Hepatocyte (in vitro differentiated cells): ENCODE data around the gene CETP. TPM values are rescaled to one million over a fixed set of nuclear protein-coding genes. Genes with fewer than 3 reads are reported as not detected.

Experiments
- DNase-seq: peaks from one replicate; pipeline ENCODE4 v3.0.0-alpha.2; 2016; ENCODE audit warnings: low spot score
- H2AFZ ChIP-seq: fragments of 200-600 bp; sonication (generic); 2 replicates; pipeline ENCODE4 v1.6.0; 2016; ENCODE audit warnings: antibody characterized with exemption, mild to moderate bottlenecking
- H3K27ac ChIP-seq: fragments of 200-600 bp; sonication (generic); 2 replicates; pipeline ENCODE4 v1.5.1; 2016; ENCODE audit warnings: mild to moderate bottlenecking
- H3K27me3 ChIP-seq: fragments of 200-600 bp; sonication (generic); 2 replicates; pipeline ENCODE4 v1.6.1; 2016
- H3K36me3 ChIP-seq: fragments of 200-600 bp; sonication (generic); replicated peaks from 2 replicates; pipeline ENCODE4 v1.5.1; 2016; ENCODE audit warnings: low read depth; ENCODE audit not compliant: insufficient read depth
- H3K4me1 ChIP-seq: fragments of 200-600 bp; sonication (generic); 2 replicates; pipeline ENCODE4 v1.5.1; 2016; ENCODE audit warnings: mild to moderate bottlenecking, moderate library complexity; ENCODE audit not compliant: insufficient read depth
- H3K4me2 ChIP-seq: fragments of 200-600 bp; sonication (generic); 2 replicates; pipeline ENCODE4 v1.6.0; 2016
- H3K4me3 ChIP-seq: fragments of 200-600 bp; sonication (generic); 2 replicates; pipeline ENCODE4 v1.5.1; 2016; ENCODE audit warnings: mild to moderate bottlenecking
- H3K79me2 ChIP-seq: fragments of 200-600 bp; sonication (generic); 2 replicates; pipeline ENCODE4 v1.6.0; 2017; ENCODE audit warnings: mild to moderate bottlenecking
- H3K9me2 ChIP-seq: fragments of 200-600 bp; sonication (generic); replicated peaks from 2 replicates; pipeline ENCODE4 v1.6.0; 2017; ENCODE audit warnings: mild to moderate bottlenecking; ENCODE audit not compliant: insufficient read depth
- H3K9me3 ChIP-seq: fragments of 200-600 bp; sonication (generic); 2 replicates; pipeline ENCODE4 v1.5.1; 2016; ENCODE audit warnings: low read depth, mild to moderate bottlenecking
- H4K20me1 ChIP-seq: fragments of 200-600 bp; sonication (generic); 2 replicates; pipeline ENCODE4 v1.6.0; 2016; ENCODE audit warnings: mild to moderate bottlenecking; ENCODE audit not compliant: insufficient read depth, poor library complexity, severe bottlenecking
- EZH2 ChIP-seq: fragments of 200-600 bp; sonication (generic); IDR thresholded peaks from 2 replicates; pipeline ENCODE4 v1.6.1; 2016; ENCODE audit warnings: antibody characterized with exemption, mild to moderate bottlenecking, borderline replicate concordance
- EZH2phosphoT487 ChIP-seq: fragments of 200-600 bp; sonication (generic); IDR thresholded peaks from one replicate; pipeline ENCODE4 v1.6.1; 2018; ENCODE audit warnings: antibody characterized with exemption, mild to moderate bottlenecking, low read depth, moderate library complexity; ENCODE audit not compliant: unreplicated experiment, severe bottlenecking
- WGBS: methylation state at CpG from one replicate; pipeline ENCODE4 v1.1.6; 2016; ENCODE audit warnings: low lambda C conversion rate; ENCODE audit errors: missing lambda C conversion rate; 5-methylcytosine and 5-hydroxymethylcytosine counted together
- polyA plus RNA-seq: library from polyadenylated mRNA; unstranded; fragments of >200 nt; fragmentation: Nextera tagmentation; extraction: Ambion mirVana; gene quantifications from 2 replicates; pipeline ENCODE4 v1.2.1, GENCODE V29; 2016
- total RNA-seq: library from RNA; depleted of rRNA; stranded (reverse); fragments of >200 nt; gene quantifications from 2 replicates; pipeline ENCODE4 v1.2.3, GENCODE V29; 2014
- TF ChIP-seq, protein P1 (sequence below): fragments of 200-600 bp; sonication (generic); IDR thresholded peaks from 2 replicates; pipeline ENCODE4 v1.5.1; 2016; ENCODE audit warnings: antibody characterized with exemption, mild to moderate bottlenecking; ENCODE audit not compliant: poor library complexity

Gene CETP
- total and polyA plus RNA-seq, 2 experiments from 2014 or later = not detected

DNA sequence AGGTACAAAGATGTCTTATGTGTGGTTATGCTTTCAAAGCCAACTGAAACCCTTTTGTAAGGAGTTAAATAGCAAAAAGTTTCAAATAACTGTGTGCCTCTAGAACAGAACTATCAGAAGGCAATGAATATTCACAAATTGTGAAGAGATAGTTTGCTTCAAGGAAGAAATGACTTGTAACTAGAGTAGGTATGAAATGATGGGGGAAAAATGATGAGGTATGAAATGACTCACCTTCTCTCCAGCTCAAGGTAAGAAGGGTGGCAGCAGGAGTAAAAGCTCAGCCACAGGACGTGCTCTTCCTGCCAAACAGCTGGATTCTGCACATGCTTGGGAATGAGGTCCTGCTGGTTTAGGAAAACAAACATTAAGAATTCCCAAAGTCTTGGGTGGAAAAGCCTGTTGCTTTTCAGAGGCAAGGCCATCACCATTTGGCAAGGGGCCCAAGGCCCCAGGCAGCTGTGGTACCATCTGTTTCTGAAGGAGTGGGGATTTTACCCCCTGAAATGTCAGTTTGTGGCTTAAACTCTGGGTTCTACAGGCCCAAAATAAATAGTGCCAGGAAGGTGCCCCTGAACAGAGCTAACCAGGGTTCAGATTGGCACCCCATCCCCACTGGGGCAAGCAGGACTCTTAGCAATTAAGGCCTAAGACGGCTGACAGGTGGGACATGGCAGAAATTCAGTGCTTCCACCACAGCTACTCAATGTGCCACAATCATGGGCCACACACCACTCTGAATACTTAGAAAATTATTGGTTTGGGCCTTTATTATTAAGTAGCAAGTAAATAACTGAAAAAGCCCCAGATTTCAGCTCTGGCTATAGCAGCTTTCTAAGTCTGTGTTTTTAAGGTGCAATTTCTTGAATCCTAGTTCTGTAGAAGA is 16.6 kb upstream of the CETP start:
- H3K4me3 ChIP-seq = no peak overlapping the region
- DNase-seq = no peak
- WGBS = 72% methylated on average over 2 of the region's 2 CpGs
- H3K27me3 ChIP-seq = no peaks in the 10 kb centered on the region
- no peak overlapping the region for H3K4me2 ChIP-seq
- peaks cover 18% of the 10 kb centered on the region for H4K20me1 ChIP-seq
- TF ChIP-seq EZH2 (no peak), EZH2phosphoT487 (no peak)
- TF ChIP-seq, protein P1, sequence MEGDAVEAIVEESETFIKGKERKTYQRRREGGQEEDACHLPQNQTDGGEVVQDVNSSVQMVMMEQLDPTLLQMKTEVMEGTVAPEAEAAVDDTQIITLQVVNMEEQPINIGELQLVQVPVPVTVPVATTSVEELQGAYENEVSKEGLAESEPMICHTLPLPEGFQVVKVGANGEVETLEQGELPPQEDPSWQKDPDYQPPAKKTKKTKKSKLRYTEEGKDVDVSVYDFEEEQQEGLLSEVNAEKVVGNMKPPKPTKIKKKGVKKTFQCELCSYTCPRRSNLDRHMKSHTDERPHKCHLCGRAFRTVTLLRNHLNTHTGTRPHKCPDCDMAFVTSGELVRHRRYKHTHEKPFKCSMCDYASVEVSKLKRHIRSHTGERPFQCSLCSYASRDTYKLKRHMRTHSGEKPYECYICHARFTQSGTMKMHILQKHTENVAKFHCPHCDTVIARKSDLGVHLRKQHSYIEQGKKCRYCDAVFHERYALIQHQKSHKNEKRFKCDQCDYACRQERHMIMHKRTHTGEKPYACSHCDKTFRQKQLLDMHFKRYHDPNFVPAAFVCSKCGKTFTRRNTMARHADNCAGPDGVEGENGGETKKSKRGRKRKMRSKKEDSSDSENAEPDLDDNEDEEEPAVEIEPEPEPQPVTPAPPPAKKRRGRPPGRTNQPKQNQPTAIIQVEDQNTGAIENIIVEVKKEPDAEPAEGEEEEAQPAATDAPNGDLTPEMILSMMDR = no peak
- peaks cover 4% of the 10 kb centered on the region for H3K79me2 ChIP-seq
- H3K9me3 ChIP-seq = no peaks in the 10 kb centered on the region
- H3K27ac ChIP-seq = peak overlapping the region; percentile 2
- H2AFZ ChIP-seq = no peak overlapping the region
- no peaks in the 10 kb centered on the region for H3K4me1 ChIP-seq
- peaks cover 4% of the 10 kb centered on the region for H3K36me3 ChIP-seq
- H3K9me2 ChIP-seq = no peaks in the 10 kb centered on the region

DNA sequence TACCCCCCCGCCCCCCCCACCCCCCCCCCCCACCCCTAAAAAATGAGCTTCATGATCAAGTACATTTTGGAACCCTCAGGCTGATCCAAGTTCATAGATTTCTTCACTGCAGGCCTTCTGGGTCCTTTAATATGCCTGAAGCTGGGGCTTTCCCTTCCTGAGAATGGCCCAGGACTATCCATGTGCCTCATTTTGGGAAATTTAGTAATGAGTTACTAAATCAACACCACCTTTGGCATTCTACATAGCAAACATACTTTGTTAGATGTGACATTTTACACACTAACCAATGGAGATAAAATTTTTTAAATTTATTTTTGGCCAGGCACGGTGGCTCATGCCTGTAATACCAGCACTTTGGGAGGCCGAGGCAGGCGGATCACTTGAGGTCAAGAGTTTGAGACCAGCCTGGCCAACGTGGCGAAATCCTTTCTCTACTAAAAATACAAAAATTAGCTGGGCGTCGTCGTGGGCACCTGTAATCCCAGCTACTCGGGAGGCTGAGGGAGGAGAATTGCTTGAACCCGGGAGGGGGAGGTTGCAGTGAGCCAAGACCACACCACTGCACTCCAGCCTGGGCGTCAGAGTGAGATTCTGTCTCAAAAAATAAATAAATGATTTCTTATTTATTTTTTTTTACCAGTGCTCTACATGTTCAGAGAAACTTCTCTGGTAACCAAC is 15.8 kb upstream of the CETP start:
- H3K9me2 ChIP-seq = no peaks in the 10 kb centered on the region
- no peak overlapping the region for H3K4me2 ChIP-seq
- no peak overlapping the region for H3K4me3 ChIP-seq
- no peak for TF ChIP-seq EZH2
- no peak for TF ChIP-seq EZH2phosphoT487
- TF ChIP-seq, protein P1 = no peak
- H3K27ac ChIP-seq = no peak overlapping the region
- H3K79me2 ChIP-seq = peaks cover under 1% of the 10 kb centered on the region
- no peaks in the 10 kb centered on the region for H3K9me3 ChIP-seq
- no peak overlapping the region for H2AFZ ChIP-seq
- H3K27me3 ChIP-seq = no peaks in the 10 kb centered on the region
- peaks cover 12% of the 10 kb centered on the region for H4K20me1 ChIP-seq
- no peak for DNase-seq
- peaks cover 4% of the 10 kb centered on the region for H3K36me3 ChIP-seq
- 91% methylated on average over 12 of the region's 12 CpGs for WGBS
- no peaks in the 10 kb centered on the region for H3K4me1 ChIP-seq

DNA sequence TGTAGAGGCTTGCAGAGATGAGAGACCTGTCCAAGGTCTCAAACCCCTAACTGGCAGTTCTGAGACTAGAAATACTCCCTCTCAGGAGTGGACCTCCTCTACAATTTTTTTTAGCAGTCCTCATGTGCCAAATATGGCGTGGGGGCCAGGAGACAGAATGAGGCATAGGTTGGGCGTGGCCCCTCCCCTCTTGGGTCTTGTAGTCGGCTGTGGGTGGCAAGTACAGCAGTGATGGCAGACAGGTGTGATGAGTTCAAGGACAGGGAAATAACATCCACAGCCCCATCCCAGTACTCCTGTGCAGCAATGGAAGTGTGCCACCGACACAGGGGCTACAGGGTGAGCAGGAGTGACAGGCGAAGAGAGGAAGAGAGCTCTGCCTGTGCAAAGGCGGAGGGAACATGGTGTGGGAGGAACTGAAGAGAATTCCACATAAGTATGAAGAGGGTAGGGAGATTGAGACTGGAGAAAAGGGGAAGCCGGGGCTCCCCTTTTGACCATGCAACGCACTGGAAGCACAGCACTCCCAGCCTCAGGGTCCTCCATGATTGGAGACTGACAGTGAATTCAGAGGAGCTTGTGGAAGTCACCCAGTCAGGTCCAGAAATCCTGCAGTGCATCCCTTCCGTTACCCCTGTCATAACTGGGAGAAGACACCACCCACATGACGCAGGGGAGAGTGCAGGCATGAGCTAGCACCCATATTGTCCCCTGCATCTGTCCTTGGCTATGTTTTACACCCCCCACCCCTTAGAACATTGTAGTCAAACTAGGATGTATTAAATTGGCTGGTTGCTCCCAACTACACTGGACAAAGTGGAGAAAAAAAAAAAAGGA is 14.8 kb upstream of the CETP start:
- H3K27me3 ChIP-seq = no peaks in the 10 kb centered on the region
- H3K9me3 ChIP-seq = no peaks in the 10 kb centered on the region
- no peak overlapping the region for H3K27ac ChIP-seq
- H4K20me1 ChIP-seq = peaks cover 3% of the 10 kb centered on the region
- no peaks in the 10 kb centered on the region for H3K9me2 ChIP-seq
- no peak overlapping the region for H3K4me2 ChIP-seq
- 88% methylated on average over 10 of the region's 10 CpGs for WGBS
- H2AFZ ChIP-seq = no peak overlapping the region
- H3K4me1 ChIP-seq = no peaks in the 10 kb centered on the region
- H3K4me3 ChIP-seq = no peak overlapping the region
- TF ChIP-seq EZH2 = no peak
- TF ChIP-seq EZH2phosphoT487 = no peak
- TF ChIP-seq, protein P1 = no peak
- no peak for DNase-seq
- H3K36me3 ChIP-seq = peaks cover 4% of the 10 kb centered on the region
- H3K79me2 ChIP-seq = no peaks in the 10 kb centered on the region
